ENCODE measurements around the gene SFSWAP. TPM values are rescaled to one million over a fixed set of nuclear protein-coding genes. Genes with fewer than 3 reads are reported as not detected.
A peak's percentile ranks its signal among the peaks of the same experiment; 100 is the strongest.

Gene SFSWAP
- total RNA-seq, 1 donor from 2014 or later = 83.3 TPM

GRCh38 chr12:131789638-131790037, 78.7 kb downstream of the SFSWAP start:
- H3K9me3 Mint-ChIP-seq = no peaks in the 10 kb centered on the region
- peaks cover 32% of the 10 kb centered on the region for H3K36me3 Mint-ChIP-seq (ENCODE audit: low read depth)
- peaks cover 27% of the 10 kb centered on the region for H3K4me1 Mint-ChIP-seq
- H3K27ac Mint-ChIP-seq (ENCODE audit: unreplicated experiment) = no peak overlapping the region
- no peak overlapping the region for H3K4me3 Mint-ChIP-seq
- H3K27me3 Mint-ChIP-seq (ENCODE audit: low read depth) = no peaks in the 10 kb centered on the region
- DNase-seq (ENCODE audit: low read depth, low spot score) = no peak
- TF ChIP-seq, protein P1, sequence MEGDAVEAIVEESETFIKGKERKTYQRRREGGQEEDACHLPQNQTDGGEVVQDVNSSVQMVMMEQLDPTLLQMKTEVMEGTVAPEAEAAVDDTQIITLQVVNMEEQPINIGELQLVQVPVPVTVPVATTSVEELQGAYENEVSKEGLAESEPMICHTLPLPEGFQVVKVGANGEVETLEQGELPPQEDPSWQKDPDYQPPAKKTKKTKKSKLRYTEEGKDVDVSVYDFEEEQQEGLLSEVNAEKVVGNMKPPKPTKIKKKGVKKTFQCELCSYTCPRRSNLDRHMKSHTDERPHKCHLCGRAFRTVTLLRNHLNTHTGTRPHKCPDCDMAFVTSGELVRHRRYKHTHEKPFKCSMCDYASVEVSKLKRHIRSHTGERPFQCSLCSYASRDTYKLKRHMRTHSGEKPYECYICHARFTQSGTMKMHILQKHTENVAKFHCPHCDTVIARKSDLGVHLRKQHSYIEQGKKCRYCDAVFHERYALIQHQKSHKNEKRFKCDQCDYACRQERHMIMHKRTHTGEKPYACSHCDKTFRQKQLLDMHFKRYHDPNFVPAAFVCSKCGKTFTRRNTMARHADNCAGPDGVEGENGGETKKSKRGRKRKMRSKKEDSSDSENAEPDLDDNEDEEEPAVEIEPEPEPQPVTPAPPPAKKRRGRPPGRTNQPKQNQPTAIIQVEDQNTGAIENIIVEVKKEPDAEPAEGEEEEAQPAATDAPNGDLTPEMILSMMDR (conservative IDR thresholded peaks at IDR 0.05) = no peak

GRCh38 chr12:131793243-131794022, 82.5 kb downstream of the SFSWAP start:
- no peak for DNase-seq (ENCODE audit: low read depth, low spot score)
- H3K9me3 Mint-ChIP-seq = no peaks in the 10 kb centered on the region
- TF ChIP-seq, protein P1 (conservative IDR thresholded peaks at IDR 0.05) = no peak
- H3K36me3 Mint-ChIP-seq (ENCODE audit: low read depth) = peaks cover 35% of the 10 kb centered on the region
- H3K4me3 Mint-ChIP-seq = no peak overlapping the region
- H3K27ac Mint-ChIP-seq (ENCODE audit: unreplicated experiment) = peak overlapping the region; percentile 78
- peaks cover 15% of the 10 kb centered on the region for H3K4me1 Mint-ChIP-seq
- H3K27me3 Mint-ChIP-seq (ENCODE audit: low read depth) = no peaks in the 10 kb centered on the region

DNA sequence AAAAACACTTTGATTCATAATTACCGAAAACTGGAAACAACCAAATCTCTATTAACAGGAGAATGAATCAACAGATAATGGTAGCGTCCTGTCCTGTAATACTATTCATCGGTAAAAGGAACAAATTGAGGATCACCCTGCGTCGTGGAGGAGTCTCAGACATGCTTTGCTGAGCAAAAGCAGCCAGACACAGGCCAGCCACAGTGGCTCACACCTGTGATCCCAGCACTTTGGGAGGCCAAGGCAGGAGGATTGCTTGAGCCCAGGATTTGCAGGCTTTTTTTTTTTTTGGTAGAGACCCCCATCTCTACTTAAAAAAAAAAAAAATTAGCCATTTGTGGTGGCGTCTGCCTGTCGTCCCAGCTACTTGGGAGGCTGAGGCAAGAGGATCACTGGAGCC, 83.2 kb downstream of the SFSWAP start:
- Mint-ChIP-seq H3K4me1 (peaks cover 15% of the 10 kb centered on the region), H3K27ac (ENCODE audit: unreplicated experiment) (peak overlapping the region; percentile 78), H3K4me3 (no peak overlapping the region), H3K36me3 (ENCODE audit: low read depth) (peaks cover 35% of the 10 kb centered on the region), H3K27me3 (ENCODE audit: low read depth) (no peaks in the 10 kb centered on the region), H3K9me3 (no peaks in the 10 kb centered on the region)
- no peak for DNase-seq (ENCODE audit: low read depth, low spot score)
- TF ChIP-seq, protein P1 (conservative IDR thresholded peaks at IDR 0.05) = no peak

DNA sequence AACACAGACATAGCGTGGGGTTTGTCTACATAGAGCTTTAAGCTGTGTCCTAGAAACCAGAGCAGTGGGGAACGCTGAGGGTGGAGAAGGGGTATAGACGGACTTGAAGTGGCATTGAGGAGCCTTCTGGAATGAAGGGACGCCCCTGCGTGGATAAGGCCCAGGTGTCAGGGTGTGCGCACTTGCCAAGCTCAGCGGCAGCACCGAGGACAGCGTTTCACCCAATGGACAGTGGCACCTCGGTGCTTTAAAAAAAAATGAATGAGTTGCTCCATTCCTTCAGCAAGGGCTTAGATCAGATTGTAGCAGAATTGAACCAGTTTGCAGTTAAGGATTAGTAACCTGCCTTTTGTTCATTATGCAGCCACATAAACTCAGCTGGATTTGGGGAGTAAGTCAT, 83.7 kb downstream of the SFSWAP start:
- Mint-ChIP-seq H3K4me1 (peaks cover 15% of the 10 kb centered on the region), H3K4me3 (no peak overlapping the region), H3K9me3 (no peaks in the 10 kb centered on the region), H3K36me3 (ENCODE audit: low read depth) (peaks cover 35% of the 10 kb centered on the region), H3K27me3 (ENCODE audit: low read depth) (no peaks in the 10 kb centered on the region), H3K27ac (ENCODE audit: unreplicated experiment) (no peak overlapping the region)
- no peak for DNase-seq (ENCODE audit: low read depth, low spot score)
- TF ChIP-seq, protein P1 (conservative IDR thresholded peaks at IDR 0.05) = no peak

DNA sequence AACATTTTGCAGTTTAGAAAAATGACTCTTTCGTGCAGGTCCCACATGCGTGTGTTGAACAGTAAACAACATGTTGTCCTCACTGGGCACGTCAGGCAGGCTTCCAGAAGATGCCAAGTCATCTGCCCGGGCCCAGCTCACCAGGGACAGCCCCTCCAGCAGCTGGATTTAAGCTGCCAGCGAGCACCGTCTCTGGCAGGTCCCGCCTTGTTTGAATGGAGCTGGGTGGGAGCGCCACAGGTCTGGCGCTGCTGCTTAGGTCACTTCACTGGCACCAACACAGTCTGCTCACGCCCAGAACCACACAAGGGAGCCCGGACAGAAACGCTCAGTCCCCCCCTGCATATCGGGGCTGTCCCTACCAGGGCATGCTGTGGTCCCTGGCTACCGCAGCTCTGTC, 84.2 kb downstream of the SFSWAP start:
- DNase-seq (ENCODE audit: low read depth, low spot score) = no peak
- no peak overlapping the region for H3K4me3 Mint-ChIP-seq
- no peaks in the 10 kb centered on the region for H3K27me3 Mint-ChIP-seq (ENCODE audit: low read depth)
- TF ChIP-seq, protein P1 (conservative IDR thresholded peaks at IDR 0.05) = no peak
- H3K27ac Mint-ChIP-seq (ENCODE audit: unreplicated experiment) = no peak overlapping the region
- H3K4me1 Mint-ChIP-seq = peaks cover 15% of the 10 kb centered on the region
- H3K36me3 Mint-ChIP-seq (ENCODE audit: low read depth) = peaks cover 30% of the 10 kb centered on the region
- no peaks in the 10 kb centered on the region for H3K9me3 Mint-ChIP-seq

Data from neural crest cell (in vitro differentiated cells).